Kidney epithelial cell (primary cell): ENCODE results near the gene ABLIM2. TPM values are rescaled to one million over a fixed set of nuclear protein-coding genes. Genes with fewer than 3 reads are reported as not detected.

Source experiments
- DNase-seq: peaks from one replicate; pipeline ENCODE4 v3.0.0-alpha.2; 2010; ENCODE audit warnings: low read depth
- H3K27me3 ChIP-seq: 2 replicates; pipeline ENCODE4 v1.6.0; 2011; ENCODE audit warnings: low read length; ENCODE audit not compliant: control insufficient read depth, insufficient read depth
- H3K36me3 ChIP-seq: 2 replicates; pipeline ENCODE4 v1.5.1; 2011; ENCODE audit warnings: low read length; ENCODE audit not compliant: control insufficient read depth, insufficient read depth
- H3K4me3 ChIP-seq: 2 replicates; pipeline ENCODE4 v1.5.1; 2011; ENCODE audit warnings: low read depth, mild to moderate bottlenecking, control low read depth, low read length
- total RNA-seq: library from RNA; depleted of rRNA; stranded (reverse); fragments of >200 nt; gene quantifications from 2 replicates; pipeline ENCODE4 v1.2.3, GENCODE V29; 2015
- TF ChIP-seq, protein P1 (sequence below): IDR thresholded peaks from 2 replicates; pipeline ENCODE4 v1.5.1; 2011; ENCODE audit warnings: mild to moderate bottlenecking, moderate library complexity, low read length, control low read depth, inconsistent platforms; ENCODE audit not compliant: insufficient read depth, poor library complexity, severe bottlenecking

The ABLIM2 gene
- total RNA-seq, 1 donor from 2014 or later: 1.3 TPM

DNA sequence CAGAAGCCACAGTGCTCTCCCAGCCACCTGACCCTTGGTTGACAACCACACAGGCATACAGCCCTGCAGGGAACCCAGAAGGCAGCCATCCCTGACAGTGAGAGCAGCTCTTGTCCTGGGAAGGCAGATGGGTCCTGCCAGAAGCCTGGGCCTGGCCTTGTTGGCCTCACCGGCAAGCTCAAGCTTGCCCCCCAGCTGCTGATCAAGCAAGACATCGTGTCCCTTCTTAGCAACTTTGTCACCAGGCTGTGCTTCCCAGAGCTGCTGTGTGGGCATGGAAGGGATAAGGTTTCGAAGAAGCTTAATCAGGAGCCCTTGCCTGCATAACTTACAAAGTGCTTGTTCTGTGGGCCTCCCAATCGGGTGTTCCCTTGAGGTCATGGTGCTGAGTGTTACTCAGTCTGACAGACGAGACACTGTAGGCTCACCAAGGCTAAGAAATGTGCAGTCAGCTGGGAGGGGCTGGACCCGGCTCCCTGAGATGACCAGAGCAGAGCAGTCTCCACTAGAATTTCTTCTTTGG is 6.8 kb upstream of the ABLIM2 start:
- no peak overlapping the region for H3K4me3 ChIP-seq
- TF ChIP-seq, protein P1, sequence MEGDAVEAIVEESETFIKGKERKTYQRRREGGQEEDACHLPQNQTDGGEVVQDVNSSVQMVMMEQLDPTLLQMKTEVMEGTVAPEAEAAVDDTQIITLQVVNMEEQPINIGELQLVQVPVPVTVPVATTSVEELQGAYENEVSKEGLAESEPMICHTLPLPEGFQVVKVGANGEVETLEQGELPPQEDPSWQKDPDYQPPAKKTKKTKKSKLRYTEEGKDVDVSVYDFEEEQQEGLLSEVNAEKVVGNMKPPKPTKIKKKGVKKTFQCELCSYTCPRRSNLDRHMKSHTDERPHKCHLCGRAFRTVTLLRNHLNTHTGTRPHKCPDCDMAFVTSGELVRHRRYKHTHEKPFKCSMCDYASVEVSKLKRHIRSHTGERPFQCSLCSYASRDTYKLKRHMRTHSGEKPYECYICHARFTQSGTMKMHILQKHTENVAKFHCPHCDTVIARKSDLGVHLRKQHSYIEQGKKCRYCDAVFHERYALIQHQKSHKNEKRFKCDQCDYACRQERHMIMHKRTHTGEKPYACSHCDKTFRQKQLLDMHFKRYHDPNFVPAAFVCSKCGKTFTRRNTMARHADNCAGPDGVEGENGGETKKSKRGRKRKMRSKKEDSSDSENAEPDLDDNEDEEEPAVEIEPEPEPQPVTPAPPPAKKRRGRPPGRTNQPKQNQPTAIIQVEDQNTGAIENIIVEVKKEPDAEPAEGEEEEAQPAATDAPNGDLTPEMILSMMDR: no peak
- H3K36me3 ChIP-seq: no peaks in the 10 kb centered on the region
- no peak for DNase-seq
- peaks cover 21% of the 10 kb centered on the region for H3K27me3 ChIP-seq

DNA sequence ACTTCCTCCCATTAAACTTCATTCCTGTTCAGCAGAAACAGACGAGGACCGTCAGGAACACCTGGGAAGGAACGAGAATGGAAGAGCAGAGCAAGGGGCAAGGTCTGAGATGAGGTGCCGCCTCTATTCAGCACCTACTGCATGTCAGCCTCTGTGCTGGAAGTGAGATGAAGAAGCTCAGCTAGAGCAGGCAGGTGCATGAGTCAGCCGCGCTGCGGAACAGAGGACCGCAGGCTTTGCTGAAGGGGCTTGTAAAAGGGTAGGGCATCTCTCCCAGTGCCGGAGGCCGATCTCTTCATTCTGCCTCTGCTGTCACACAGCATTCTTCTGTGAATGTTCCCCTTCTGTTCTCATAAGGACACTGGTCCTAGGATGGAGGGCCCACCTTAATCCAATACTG is 6.1 kb upstream of the ABLIM2 start:
- Histone ChIP-seq H3K4me3 (no peak overlapping the region), H3K36me3 (no peaks in the 10 kb centered on the region), H3K27me3 (peaks cover 26% of the 10 kb centered on the region)
- TF ChIP-seq, protein P1: no peak
- DNase-seq: no peak

DNA sequence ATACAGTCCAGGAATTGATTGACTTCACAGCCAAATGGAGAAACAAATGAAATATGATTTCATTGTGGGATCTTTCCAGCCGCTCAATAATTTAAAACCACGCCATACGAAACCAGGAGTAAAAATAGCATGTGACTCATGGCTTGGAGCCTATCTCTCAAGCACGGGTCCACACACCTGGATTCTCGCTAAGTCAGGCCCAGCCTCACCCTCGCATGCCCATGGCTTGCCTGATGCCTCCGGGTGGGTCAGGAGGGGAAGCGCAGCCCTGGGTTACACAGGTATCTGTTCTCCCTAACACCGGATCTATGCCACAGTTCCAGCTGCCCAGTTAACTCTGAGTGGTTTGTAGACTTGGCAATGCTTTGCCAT is 5.6 kb upstream of the ABLIM2 start:
- Histone ChIP-seq H3K27me3 (peaks cover 31% of the 10 kb centered on the region), H3K36me3 (no peaks in the 10 kb centered on the region), H3K4me3 (no peak overlapping the region)
- TF ChIP-seq, protein P1: no peak
- no peak for DNase-seq

DNA sequence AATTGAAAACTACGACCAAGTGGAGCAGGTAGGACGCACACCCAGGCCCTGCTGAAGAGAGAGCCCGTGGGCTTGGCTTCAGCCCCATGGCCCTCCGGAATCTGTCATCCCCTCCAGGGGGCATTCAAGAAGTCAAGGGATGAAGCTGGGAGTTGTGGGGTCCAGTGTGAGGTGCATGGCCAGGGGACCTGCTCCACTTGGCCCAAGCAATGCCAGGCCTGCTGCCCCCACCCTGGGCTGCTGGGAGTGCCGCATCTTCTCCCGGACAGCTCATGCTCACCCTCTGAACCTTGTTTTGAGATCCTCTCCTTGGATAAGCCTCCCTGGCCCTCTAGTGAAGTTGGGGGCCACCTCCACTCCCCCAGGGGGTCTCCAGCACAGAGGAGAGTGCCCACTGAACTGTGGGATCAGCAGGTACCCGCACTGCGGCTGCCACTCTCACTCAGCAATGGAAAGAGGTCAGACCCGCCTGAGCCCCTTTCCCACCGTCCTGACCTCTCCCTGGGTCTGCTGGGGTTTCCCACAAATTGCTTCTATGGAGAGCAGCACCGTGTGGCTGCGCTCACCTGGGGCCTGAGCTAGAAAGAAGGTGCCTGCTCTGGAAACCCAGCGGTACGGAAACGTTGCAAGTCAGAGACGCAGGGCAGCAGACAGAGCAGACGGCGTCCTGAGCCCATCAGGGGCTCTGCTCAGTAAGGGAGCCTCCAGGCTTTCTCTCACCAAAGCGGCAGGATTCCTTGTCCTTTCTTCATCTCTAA is 5.0 kb upstream of the ABLIM2 start:
- TF ChIP-seq, protein P1: no peak
- Histone ChIP-seq H3K4me3 (no peak overlapping the region), H3K27me3 (peaks cover 32% of the 10 kb centered on the region), H3K36me3 (no peaks in the 10 kb centered on the region)
- no peak for DNase-seq

DNA sequence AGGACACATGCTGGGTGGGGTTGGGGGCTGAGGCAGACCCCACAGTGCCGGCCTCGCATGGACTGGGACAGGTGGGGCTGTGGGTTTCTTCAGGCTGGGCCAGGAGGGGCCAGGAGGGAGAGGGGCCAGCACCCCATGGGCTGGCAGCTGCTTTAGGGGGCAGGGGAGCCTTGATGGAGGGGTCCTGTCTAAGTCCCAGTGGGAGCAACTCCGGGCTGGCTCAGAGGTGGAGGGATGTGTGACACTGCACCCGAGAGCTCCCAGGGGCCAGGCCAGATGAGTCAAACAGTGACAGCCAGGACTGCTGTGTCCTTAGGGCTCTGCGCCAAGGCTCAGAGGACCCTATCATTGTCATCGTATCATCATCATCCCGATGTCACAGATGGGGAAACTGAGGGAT is 4.4 kb upstream of the ABLIM2 start:
- no peaks in the 10 kb centered on the region for H3K36me3 ChIP-seq
- TF ChIP-seq, protein P1: no peak
- peaks cover 38% of the 10 kb centered on the region for H3K27me3 ChIP-seq
- DNase-seq: no peak
- no peak overlapping the region for H3K4me3 ChIP-seq

DNA sequence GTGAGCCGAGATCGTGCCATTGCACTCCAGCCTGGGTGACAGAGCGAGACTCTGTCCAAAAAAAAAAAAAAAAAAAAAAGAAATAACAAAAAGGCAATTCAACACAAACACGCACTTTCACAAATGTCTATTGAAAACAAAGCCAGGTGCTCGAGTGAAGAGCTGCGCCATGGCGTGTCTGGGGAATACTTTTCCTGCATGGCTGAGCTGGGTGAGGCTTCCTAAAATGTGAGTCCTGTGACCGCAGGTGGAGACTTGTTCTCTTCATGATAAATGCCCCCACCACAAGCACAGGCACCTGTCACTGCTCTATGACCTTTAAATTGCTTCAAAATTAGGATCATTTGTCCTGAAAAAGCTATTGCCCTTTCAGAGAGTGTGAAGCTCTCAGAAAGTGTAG is 4.0 kb upstream of the ABLIM2 start:
- TF ChIP-seq, protein P1: no peak
- Histone ChIP-seq H3K4me3 (no peak overlapping the region), H3K36me3 (no peaks in the 10 kb centered on the region), H3K27me3 (peaks cover 42% of the 10 kb centered on the region)
- DNase-seq: no peak
